Ascending aorta (tissue), 2 donors: ENCODE results near the gene MAML3. TPM values are rescaled to one million over a fixed set of nuclear protein-coding genes. Genes with fewer than 3 reads are reported as not detected.

Source experiments
- DNase-seq, 2 donors: peaks; one replicate each; pipeline ENCODE4 v3.0.0-alpha.2; 2019; ENCODE audit warnings: low spot score in 2 of 2
- H3K27ac ChIP-seq, 2 donors: fragments of 200-600 bp; sonication (generic); one replicate each; pipeline ENCODE4 v1.5.1; 2016 to 2017; ENCODE audit warnings: mild to moderate bottlenecking in 1 of 2
- H3K27me3 ChIP-seq: fragments of 200-600 bp; sonication (generic); one replicate; pipeline ENCODE4 v1.5.1; 2017
- H3K36me3 ChIP-seq, 2 donors: fragments of 200-600 bp; sonication (generic); one replicate each; pipeline ENCODE4 v1.5.1; 2016
- H3K4me1 ChIP-seq, 2 donors: fragments of 200-600 bp; sonication (generic); one replicate each; pipeline ENCODE4 v1.5.1; 2016 to 2017; ENCODE audit warnings: mild to moderate bottlenecking in 1 of 2
- H3K4me3 ChIP-seq, 2 donors: fragments of 200-600 bp; sonication (generic); one replicate each; pipeline ENCODE4 v1.5.1; 2016 to 2017; ENCODE audit warnings: mild to moderate bottlenecking in 1 of 2
- H3K9me3 ChIP-seq, 2 donors: fragments of 200-600 bp; sonication (generic); one replicate each; pipeline ENCODE4 v1.5.1; 2016
- CTCF ChIP-seq, 3 experiments: fragments of 200-600 bp in 2 of 3; fragments of 450-650 bp in 1 of 3; sonication (generic) in 2 of 3; IDR thresholded peaks; one replicate each; pipeline ENCODE4 v1.5.1; 2016 to 2019; ENCODE audit warnings: antibody characterized with exemption in 3 of 3, mild to moderate bottlenecking in 1 of 3, moderate library complexity in 1 of 3
- intact Hi-C: fragments of 100-400 bp; cut with DNase I; formaldehyde crosslinking; loops from one replicate; pipeline ENCODE4 v1.15.1; 2023
- total RNA-seq: library from RNA; depleted of rRNA; stranded (reverse); fragments of >200 nt; gene quantifications from one replicate; pipeline ENCODE4 v1.1.0, GENCODE V29; 2016

Gene MAML3
- total RNA-seq, 1 donor from 2014 or later: 4.7 TPM

GRCh38 chr4:139892973-139893736, 260.8 kb downstream of the MAML3 start:
- Histone ChIP-seq H3K27ac (no peak overlapping the region), H3K4me1 (no peaks in the 10 kb centered on the region), H3K9me3 (no peaks in the 10 kb centered on the region), H3K27me3 (no peaks in the 10 kb centered on the region), H3K4me3 (no peak overlapping the region), H3K36me3 (no peaks in the 10 kb centered on the region)
- no peak for TF ChIP-seq CTCF (IDR thresholded peaks at IDR 0.05)
- intact Hi-C loops: no loop called here
- no peak for DNase-seq

- Histone ChIP-seq H3K9me3 (no peaks in the 10 kb centered on the region), H3K4me3 (no peak overlapping the region), H3K27me3 (no peaks in the 10 kb centered on the region), H3K27ac (no peak overlapping the region), H3K36me3 (no peaks in the 10 kb centered on the region), H3K4me1 (no peaks in the 10 kb centered on the region)
- intact Hi-C loops: no loop called here
- TF ChIP-seq CTCF (IDR thresholded peaks at IDR 0.05): no peak
- no peak for DNase-seq
Measured at GRCh38 chr4:139890816-139891215, 263.2 kb downstream of the MAML3 start.

- H3K4me3 ChIP-seq: no peak overlapping the region
- H3K36me3 ChIP-seq: no peaks in the 10 kb centered on the region
- no peak overlapping the region for H3K27ac ChIP-seq
- DNase-seq: no peak
- no peaks in the 10 kb centered on the region for H3K9me3 ChIP-seq
- no peaks in the 10 kb centered on the region for H3K27me3 ChIP-seq
- no peaks in the 10 kb centered on the region for H3K4me1 ChIP-seq
- no peak for TF ChIP-seq CTCF (IDR thresholded peaks at IDR 0.05)
- intact Hi-C loops: no loop called here
Measured at GRCh38 chr4:139889901-139890300, 264.1 kb downstream of the MAML3 start.

- no peak for DNase-seq
- TF ChIP-seq CTCF (IDR thresholded peaks at IDR 0.05): no peak
Measured at GRCh38 chr4:139889264-139889663, 264.7 kb downstream of the MAML3 start.

GRCh38 chr4:139887962-139888735, 265.8 kb downstream of the MAML3 start:
- no peak overlapping the region for H3K4me3 ChIP-seq
- no peaks in the 10 kb centered on the region for H3K4me1 ChIP-seq
- no peak for TF ChIP-seq CTCF (IDR thresholded peaks at IDR 0.05)
- intact Hi-C loops: no loop called here
- H3K27me3 ChIP-seq: no peaks in the 10 kb centered on the region
- no peaks in the 10 kb centered on the region for H3K36me3 ChIP-seq
- H3K9me3 ChIP-seq: no peaks in the 10 kb centered on the region
- no peak for DNase-seq
- no peak overlapping the region for H3K27ac ChIP-seq

More at GRCh38 chr4:139889264-139889663, 264.7 kb downstream of the MAML3 start:
- Histone ChIP-seq H3K9me3 (no peaks in the 10 kb centered on the region), H3K27me3 (no peaks in the 10 kb centered on the region), H3K27ac (no peak overlapping the region), H3K36me3 (no peaks in the 10 kb centered on the region), H3K4me3 (no peak overlapping the region), H3K4me1 (no peaks in the 10 kb centered on the region)
- intact Hi-C loops: no loop called here
